ENCODE results near the gene TAS2R16.

Gene TAS2R16

GRCh38 chr7:122989577-122989976, 5.9 kb downstream of the TAS2R16 start:
- Histone ChIP-seq H3K4me3 (ENCODE audit: low read depth in 1 of 2, low read length in 1 of 2) (no peak overlapping the region), H3K9me3 (no peaks in the 10 kb centered on the region), H3K27me3 (no peaks in the 10 kb centered on the region), H3K36me3 (no peaks in the 10 kb centered on the region), H3K4me1 (ENCODE audit: control insufficient read depth in 1 of 2, insufficient read depth in 1 of 2, low read depth in 1 of 2, low read length in 1 of 2) (no peaks in the 10 kb centered on the region), H3K27ac (no peak overlapping the region)
- no peak for TF ChIP-seq CTCF (IDR thresholded peaks at IDR 0.05)

- TF ChIP-seq CTCF (IDR thresholded peaks at IDR 0.05): no peak
Observed at GRCh38 chr7:122989041-122989440, 6.5 kb downstream of the TAS2R16 start.

DNA sequence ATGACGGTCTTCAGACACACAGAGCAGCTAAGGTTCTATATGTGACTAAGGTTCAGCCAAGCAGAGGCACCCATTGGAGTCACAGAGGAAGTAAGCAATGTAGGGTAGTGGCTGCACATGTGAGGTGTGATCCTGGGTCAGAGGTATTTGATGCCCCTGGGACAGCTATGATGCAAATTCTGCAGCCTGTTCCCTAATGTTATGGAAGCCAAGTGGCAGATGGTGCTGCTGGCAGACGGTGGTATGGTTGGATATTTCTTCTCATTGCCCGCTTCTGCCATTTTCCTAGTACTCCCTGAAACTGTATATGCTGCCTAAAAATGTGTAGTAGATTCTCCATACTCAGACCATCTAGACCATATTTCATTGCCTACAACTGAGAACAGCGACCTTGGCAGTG, 7.2 kb downstream of the TAS2R16 start:
- Histone ChIP-seq H3K4me1 (ENCODE audit: control insufficient read depth in 1 of 2, insufficient read depth in 1 of 2, low read depth in 1 of 2, low read length in 1 of 2) (no peaks in the 10 kb centered on the region), H3K36me3 (no peaks in the 10 kb centered on the region), H3K9me3 (no peaks in the 10 kb centered on the region), H3K4me3 (ENCODE audit: low read depth in 1 of 2, low read length in 1 of 2) (no peak overlapping the region), H3K27me3 (no peaks in the 10 kb centered on the region), H3K27ac (no peak overlapping the region)
- no peak for TF ChIP-seq CTCF (IDR thresholded peaks at IDR 0.05)

More at GRCh38 chr7:122989041-122989440, 6.5 kb downstream of the TAS2R16 start:
- Histone ChIP-seq H3K36me3 (no peaks in the 10 kb centered on the region), H3K4me3 (ENCODE audit: low read depth in 1 of 2, low read length in 1 of 2) (no peak overlapping the region), H3K27me3 (no peaks in the 10 kb centered on the region), H3K9me3 (no peaks in the 10 kb centered on the region), H3K27ac (no peak overlapping the region), H3K4me1 (ENCODE audit: control insufficient read depth in 1 of 2, insufficient read depth in 1 of 2, low read depth in 1 of 2, low read length in 1 of 2) (no peaks in the 10 kb centered on the region)

DNA sequence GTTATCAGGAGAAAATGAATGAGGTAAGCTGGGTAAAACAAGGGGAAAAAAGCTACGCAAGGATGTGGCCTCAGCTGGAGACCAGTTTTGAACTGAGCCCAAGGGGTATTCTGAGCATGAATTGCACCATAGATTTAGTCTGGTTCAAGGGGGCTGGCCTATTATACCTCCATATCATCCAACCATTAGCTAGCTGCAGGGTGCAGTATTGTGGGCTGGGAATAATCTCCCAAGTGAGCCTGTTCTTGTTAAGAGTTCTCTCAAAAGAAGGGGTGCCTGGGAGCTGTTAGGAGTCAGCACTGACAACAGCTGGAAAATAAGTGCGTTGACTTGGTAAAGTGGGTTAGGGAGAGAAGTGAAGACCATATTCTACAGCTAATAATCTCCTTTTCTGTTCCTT, 8.0 kb downstream of the TAS2R16 start:
- Histone ChIP-seq H3K36me3 (no peaks in the 10 kb centered on the region), H3K9me3 (no peaks in the 10 kb centered on the region)
- TF ChIP-seq CTCF (IDR thresholded peaks at IDR 0.05): no peak

DNA sequence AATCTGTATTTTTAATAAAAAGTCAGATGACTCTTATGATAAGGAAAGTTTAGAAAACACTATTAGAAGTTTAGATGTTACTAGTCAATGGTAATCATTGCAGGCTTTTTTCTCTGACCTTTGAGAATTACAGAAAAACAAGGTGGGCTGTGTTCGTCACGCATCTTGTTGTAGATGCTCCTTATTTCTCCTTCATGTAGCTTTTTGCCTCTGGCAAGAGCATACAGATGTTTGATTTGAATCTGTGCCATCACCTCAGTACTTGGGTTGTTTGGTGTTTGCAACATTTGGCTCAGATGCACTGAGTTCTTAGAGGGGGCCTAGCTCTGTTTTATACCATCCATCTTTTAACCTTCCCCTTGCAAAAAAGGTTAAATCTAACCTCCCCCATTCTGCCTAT, 11.5 kb downstream of the TAS2R16 start:
- Histone ChIP-seq H3K4me1 (ENCODE audit: control insufficient read depth in 1 of 2, insufficient read depth in 1 of 2, low read depth in 1 of 2, low read length in 1 of 2) (no peaks in the 10 kb centered on the region), H3K27ac (no peak overlapping the region)
- no peak for TF ChIP-seq CTCF (IDR thresholded peaks at IDR 0.05)

More for the DNA sequence above, 8.0 kb downstream of the TAS2R16 start:
- H3K27ac ChIP-seq: no peak overlapping the region
- no peaks in the 10 kb centered on the region for H3K27me3 ChIP-seq
- no peaks in the 10 kb centered on the region for H3K4me1 ChIP-seq (ENCODE audit: control insufficient read depth in 1 of 2, insufficient read depth in 1 of 2, low read depth in 1 of 2, low read length in 1 of 2)
- H3K4me3 ChIP-seq (ENCODE audit: low read depth in 1 of 2, low read length in 1 of 2): no peak overlapping the region

GRCh38 chr7:122983261-122983660, 12.2 kb downstream of the TAS2R16 start:
- no peaks in the 10 kb centered on the region for H3K4me1 ChIP-seq (ENCODE audit: control insufficient read depth in 1 of 2, insufficient read depth in 1 of 2, low read depth in 1 of 2, low read length in 1 of 2)
- H3K27ac ChIP-seq: no peak overlapping the region
- no peaks in the 10 kb centered on the region for H3K36me3 ChIP-seq

More for the DNA sequence above, 11.5 kb downstream of the TAS2R16 start:
- no peak overlapping the region for H3K4me3 ChIP-seq (ENCODE audit: low read depth in 1 of 2, low read length in 1 of 2)
- no peaks in the 10 kb centered on the region for H3K36me3 ChIP-seq
- no peaks in the 10 kb centered on the region for H3K27me3 ChIP-seq
- H3K9me3 ChIP-seq: no peaks in the 10 kb centered on the region

More at GRCh38 chr7:122983261-122983660, 12.2 kb downstream of the TAS2R16 start:
- no peaks in the 10 kb centered on the region for H3K27me3 ChIP-seq
- no peaks in the 10 kb centered on the region for H3K9me3 ChIP-seq
- no peak overlapping the region for H3K4me3 ChIP-seq (ENCODE audit: low read depth in 1 of 2, low read length in 1 of 2)
- no peak for TF ChIP-seq CTCF (IDR thresholded peaks at IDR 0.05)
